Keratinocyte (primary cell): ENCODE data around the gene DCAF4.

Experiments used
- EZH2 ChIP-seq: IDR thresholded peaks from one replicate; pipeline ENCODE4 v1.6.1; 2012; ENCODE audit warnings: inconsistent platforms, mild to moderate bottlenecking, low read length, moderate library complexity
- TF ChIP-seq, protein P1 (sequence below), 3 experiments: IDR thresholded peaks in 1 of 3; conservative IDR thresholded peaks in 1 of 3; optimal IDR thresholded peaks in 1 of 3; 2 replicates in 2 of 3; 3 replicates in 1 of 3; pipeline versions ENCODE3 to v1.5.1; 2011; ENCODE audit warnings: low read length in 3 of 3, mild to moderate bottlenecking in 3 of 3, moderate library complexity in 2 of 3, control low read depth in 1 of 3, inconsistent platforms in 1 of 3; ENCODE audit not compliant: insufficient read depth in 2 of 3; ENCODE audit errors: extremely low read depth in 1 of 3

DNA sequence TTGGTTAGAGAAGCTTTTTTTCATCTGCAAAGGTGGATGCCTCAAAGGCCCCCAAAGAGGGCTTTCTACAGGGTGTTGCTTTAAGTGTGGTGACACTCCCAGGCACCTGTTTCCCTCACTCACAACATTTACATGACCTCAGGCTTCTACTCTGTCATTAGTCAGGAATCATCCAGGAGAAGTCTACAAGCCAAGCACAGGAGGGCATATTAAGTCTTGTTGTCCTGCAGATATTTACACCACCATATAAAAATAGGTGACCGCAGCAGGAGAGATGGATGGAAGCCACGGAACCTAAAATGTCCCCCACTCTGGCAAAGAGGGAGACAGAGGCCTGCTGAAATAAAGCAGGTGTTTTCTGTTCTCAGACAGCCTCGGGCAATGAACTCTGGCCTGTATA lies 24.9 kb upstream of the DCAF4 start:
- TF ChIP-seq, protein P1, sequence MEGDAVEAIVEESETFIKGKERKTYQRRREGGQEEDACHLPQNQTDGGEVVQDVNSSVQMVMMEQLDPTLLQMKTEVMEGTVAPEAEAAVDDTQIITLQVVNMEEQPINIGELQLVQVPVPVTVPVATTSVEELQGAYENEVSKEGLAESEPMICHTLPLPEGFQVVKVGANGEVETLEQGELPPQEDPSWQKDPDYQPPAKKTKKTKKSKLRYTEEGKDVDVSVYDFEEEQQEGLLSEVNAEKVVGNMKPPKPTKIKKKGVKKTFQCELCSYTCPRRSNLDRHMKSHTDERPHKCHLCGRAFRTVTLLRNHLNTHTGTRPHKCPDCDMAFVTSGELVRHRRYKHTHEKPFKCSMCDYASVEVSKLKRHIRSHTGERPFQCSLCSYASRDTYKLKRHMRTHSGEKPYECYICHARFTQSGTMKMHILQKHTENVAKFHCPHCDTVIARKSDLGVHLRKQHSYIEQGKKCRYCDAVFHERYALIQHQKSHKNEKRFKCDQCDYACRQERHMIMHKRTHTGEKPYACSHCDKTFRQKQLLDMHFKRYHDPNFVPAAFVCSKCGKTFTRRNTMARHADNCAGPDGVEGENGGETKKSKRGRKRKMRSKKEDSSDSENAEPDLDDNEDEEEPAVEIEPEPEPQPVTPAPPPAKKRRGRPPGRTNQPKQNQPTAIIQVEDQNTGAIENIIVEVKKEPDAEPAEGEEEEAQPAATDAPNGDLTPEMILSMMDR (optimal IDR thresholded peaks at IDR 0.05 in 1 of 3, IDR thresholded peaks at IDR 0.05 in 1 of 3, conservative IDR thresholded peaks at IDR 0.05 in 1 of 3; ENCODE audit: extremely low read depth in 1 of 3, insufficient read depth in 2 of 3, low read length in 3 of 3): no peak
- TF ChIP-seq EZH2: no peak
